ENCODE data around the gene FPR2. TPM values are rescaled to one million over a fixed set of nuclear protein-coding genes. Genes with fewer than 3 reads are reported as not detected.

The FPR2 gene
- total RNA-seq, 2 experiments from 2014 or later: not detected

Other genes with a start within 250 kb of the FPR2 start
- gene SIGLEC6, start 229.5 kb upstream of the FPR2 start, total RNA-seq: not detected
- 1 to 10 TPM; 7.1 to 7.9 TPM for gene ZNF175, start 189.9 kb upstream of the FPR2 start, total RNA-seq
- not detected for gene SIGLEC5, start 130.8 kb upstream of the FPR2 start, total RNA-seq
- gene SIGLEC14, start 114.4 kb upstream of the FPR2 start, total RNA-seq: not detected
- 10 to 100 TPM in 1 of 2 experiments, 1 to 10 TPM in 1; 10.0 to 14.2 TPM for gene SPACA6, start 67.8 kb upstream of the FPR2 start, total RNA-seq
- gene HAS1, start 37.2 kb upstream of the FPR2 start, total RNA-seq: not detected
- gene FPR1, start 9.3 kb upstream of the FPR2 start, total RNA-seq: not detected
- gene FPR3, start 34.0 kb downstream of the FPR2 start, total RNA-seq: not detected
- 1 to 10 TPM; 4.1 to 5.3 TPM for gene ZNF577, start 126.8 kb downstream of the FPR2 start, total RNA-seq
- 1 to 10 TPM; 6.7 to 9.0 TPM for gene ZNF649, start 143.8 kb downstream of the FPR2 start, total RNA-seq
- gene ZNF613, start 166.3 kb downstream of the FPR2 start, total RNA-seq: 1 to 10 TPM; 3.2 to 4.6 TPM
- gene ZNF350, start 225.7 kb downstream of the FPR2 start, total RNA-seq: 1 to 10 TPM; 6.9 to 8.1 TPM
- gene ZNF615, start 247.0 kb downstream of the FPR2 start, total RNA-seq: 1 to 10 TPM; 7.5 to 7.8 TPM

All from activated CD4-positive, alpha-beta memory T cell treated with anti-CD3 and anti-CD28 coated beads for 36 hours (primary cell).